Activated T-cell treated with anti-CD3 and anti-CD28 coated beads, Interleukin-2, amount 50 U/mL, for 4 hours (primary cell): ENCODE data around the gene CELF4. TPM values are rescaled to one million over a fixed set of nuclear protein-coding genes. Genes with fewer than 3 reads are reported as not detected.

Experiments
- ATAC-seq, 2 donors: fragments of 200-7000 bp; cut with Tn5 transposase; one replicate each; pipeline ENCODE4 v1.10.0; 2021
- DNase-seq: peaks from one replicate; pipeline ENCODE4 v3.0.0-alpha.2; 2020
- H3K27me3 Mint-ChIP-seq: one replicate; pipeline ENCODE4 v1.8.0; 2021; ENCODE audit warnings: low read depth, mixed read lengths
- H3K36me3 Mint-ChIP-seq: one replicate; pipeline ENCODE4 v1.8.0; 2022; ENCODE audit warnings: mixed read lengths; ENCODE audit not compliant: insufficient read depth
- H3K4me1 Mint-ChIP-seq: one replicate; pipeline ENCODE4 v1.8.0; 2021; ENCODE audit warnings: low read depth, mixed read lengths
- H3K4me3 Mint-ChIP-seq: one replicate; pipeline ENCODE4 v1.8.0; 2021; ENCODE audit warnings: mild to moderate bottlenecking, moderate library complexity, mixed read lengths
- H3K9me3 Mint-ChIP-seq: one replicate; pipeline ENCODE4 v1.8.0; 2021; ENCODE audit warnings: mixed read lengths
- total RNA-seq, 3 donors: library from RNA; stranded (reverse); gene quantifications; one replicate each; pipeline ENCODE4 v1.2.1, GENCODE V29; 2021

CELF4 gene
- total RNA-seq, 3 donors from 2014 or later = not detected

DNA sequence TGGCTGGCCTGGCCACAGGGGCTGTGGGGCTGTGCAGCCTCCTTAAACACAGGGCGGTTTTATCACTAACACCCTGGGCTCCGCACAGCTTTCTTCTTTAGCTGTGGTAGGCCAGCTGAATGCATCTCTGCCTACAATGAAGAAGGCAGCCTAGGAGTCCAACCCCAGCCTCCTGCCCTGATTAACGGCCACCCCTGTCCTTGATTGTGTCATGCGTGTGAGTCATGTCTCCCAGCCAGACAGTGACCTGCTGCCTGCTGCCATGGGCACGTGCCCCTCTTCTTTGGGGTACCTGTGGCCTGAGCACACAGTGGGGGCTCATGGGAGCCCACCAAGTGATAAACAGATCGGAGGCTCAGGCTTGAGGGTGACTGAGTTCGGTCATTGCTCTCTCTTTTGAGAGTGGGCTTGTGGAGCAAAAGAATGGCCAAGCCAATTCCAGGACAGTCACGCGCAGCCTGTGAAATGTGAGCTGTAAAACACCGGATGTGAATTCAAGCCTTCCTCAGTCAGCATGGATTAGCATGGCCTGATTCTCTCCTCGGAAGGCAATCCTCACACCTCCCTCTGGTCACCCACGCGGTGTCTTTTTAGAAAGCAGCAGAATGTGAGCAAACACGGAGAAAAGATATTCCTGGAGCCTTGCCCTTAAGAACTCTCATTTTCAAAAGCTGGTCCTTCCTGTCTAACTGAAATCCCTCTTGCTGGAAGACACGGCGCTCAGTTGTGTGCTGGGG lies 144.1 kb downstream of the CELF4 start:
- peaks cover 3% of the 10 kb centered on the region for H3K27me3 Mint-ChIP-seq
- H3K4me3 Mint-ChIP-seq = no peak overlapping the region
- DNase-seq (no peak), ATAC-seq (no peak)
- H3K9me3 Mint-ChIP-seq = no peaks in the 10 kb centered on the region
- H3K4me1 Mint-ChIP-seq = no peaks in the 10 kb centered on the region
- no peaks in the 10 kb centered on the region for H3K36me3 Mint-ChIP-seq

DNA sequence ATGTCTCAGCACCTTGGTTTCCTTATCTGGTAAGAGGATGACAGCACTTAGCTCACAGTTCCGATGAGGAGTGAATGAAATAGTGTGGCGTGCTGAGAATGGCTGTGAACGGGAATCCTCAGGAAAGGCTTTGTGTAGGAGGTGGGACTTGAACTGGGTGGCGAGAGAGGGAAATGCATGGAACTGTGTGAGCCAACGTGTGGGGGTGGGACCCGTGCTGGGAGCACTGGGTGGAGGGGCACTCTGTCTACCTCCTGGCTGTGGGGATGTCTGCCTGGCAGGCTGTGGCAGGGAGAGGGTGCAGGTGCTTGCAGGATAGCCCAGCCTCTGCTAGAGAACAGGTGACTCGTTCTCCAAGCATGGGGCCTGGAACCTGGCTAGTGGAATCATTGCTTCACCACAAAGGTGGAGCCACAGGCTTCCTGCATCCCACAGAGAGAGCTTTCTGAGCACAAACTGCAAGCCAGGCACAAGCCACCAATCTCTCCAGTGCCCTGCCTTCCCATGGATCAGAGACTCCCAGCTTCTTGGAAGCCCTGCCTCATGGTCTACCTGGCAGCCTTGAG lies 145.2 kb downstream of the CELF4 start:
- ATAC-seq (no peak), DNase-seq (no peak)
- H3K27me3 Mint-ChIP-seq = peaks cover 3% of the 10 kb centered on the region
- H3K36me3 Mint-ChIP-seq = no peaks in the 10 kb centered on the region
- no peaks in the 10 kb centered on the region for H3K9me3 Mint-ChIP-seq
- H3K4me1 Mint-ChIP-seq = no peaks in the 10 kb centered on the region
- H3K4me3 Mint-ChIP-seq = no peak overlapping the region

DNA sequence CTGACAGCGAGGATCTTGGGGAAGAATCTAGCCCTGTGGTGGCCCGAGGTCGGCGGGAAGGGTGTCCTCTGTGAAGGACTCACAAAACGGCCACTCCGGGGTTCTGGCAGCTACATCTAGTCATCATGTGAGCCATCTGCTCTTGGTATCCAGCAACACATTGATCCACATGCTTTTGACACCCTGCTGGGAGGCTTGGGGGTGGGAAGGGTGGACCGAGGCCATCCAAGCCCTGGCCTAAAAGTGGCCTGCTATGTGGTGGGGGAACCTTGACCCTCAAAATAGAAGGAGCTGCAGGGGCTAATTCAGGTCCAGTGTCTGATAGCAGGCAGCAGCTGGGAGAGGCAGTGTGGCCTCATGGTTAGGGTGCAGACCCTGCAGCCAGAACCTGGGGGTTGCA lies 145.7 kb downstream of the CELF4 start:
- no peak overlapping the region for H3K4me3 Mint-ChIP-seq
- H3K9me3 Mint-ChIP-seq = no peaks in the 10 kb centered on the region
- H3K36me3 Mint-ChIP-seq = no peaks in the 10 kb centered on the region
- DNase-seq (no peak), ATAC-seq (no peak)
- no peaks in the 10 kb centered on the region for H3K4me1 Mint-ChIP-seq
- H3K27me3 Mint-ChIP-seq = peaks cover 3% of the 10 kb centered on the region

DNA sequence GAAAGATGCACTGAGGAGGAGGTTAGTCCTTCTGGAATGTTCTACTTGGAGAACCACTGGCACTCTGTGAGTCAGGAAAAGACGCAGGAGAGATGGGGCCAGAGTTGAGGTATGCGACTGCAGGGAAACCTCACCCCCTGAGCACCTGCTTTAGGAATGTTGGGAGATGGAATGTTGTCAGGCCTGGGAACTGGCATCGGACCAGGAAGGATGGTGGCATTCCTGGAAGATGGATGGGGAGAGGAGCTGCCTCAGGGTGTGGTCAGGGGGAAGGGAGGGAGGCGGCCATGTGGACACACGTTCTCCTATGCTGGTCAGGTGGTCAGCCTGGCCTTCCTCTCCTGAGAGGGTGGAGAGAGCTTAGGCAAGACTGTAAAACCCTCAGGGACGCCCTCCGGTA lies 146.3 kb downstream of the CELF4 start:
- peaks cover 3% of the 10 kb centered on the region for H3K27me3 Mint-ChIP-seq
- H3K9me3 Mint-ChIP-seq = no peaks in the 10 kb centered on the region
- DNase-seq (no peak), ATAC-seq (no peak)
- no peaks in the 10 kb centered on the region for H3K36me3 Mint-ChIP-seq
- no peak overlapping the region for H3K4me3 Mint-ChIP-seq
- no peaks in the 10 kb centered on the region for H3K4me1 Mint-ChIP-seq

DNA sequence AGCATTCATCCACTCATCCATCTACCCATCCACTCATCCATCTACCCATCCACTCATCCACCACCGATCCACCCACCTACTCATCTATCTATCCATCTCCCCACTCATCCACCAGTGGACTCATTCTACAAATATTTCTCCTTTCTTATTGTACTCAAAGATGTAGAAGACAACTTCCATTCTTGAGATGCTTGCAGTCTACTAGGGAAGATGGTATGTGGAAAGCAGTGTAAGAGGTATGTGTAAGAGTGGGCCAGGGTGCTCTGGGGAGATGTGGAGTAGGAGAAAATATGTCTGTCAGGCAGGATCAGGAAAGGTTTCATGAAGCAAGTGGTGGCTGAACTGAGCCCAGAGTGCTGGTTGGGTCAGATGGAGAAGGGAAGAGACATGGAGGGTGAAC lies 150.8 kb downstream of the CELF4 start:
- no peaks in the 10 kb centered on the region for H3K9me3 Mint-ChIP-seq

DNA sequence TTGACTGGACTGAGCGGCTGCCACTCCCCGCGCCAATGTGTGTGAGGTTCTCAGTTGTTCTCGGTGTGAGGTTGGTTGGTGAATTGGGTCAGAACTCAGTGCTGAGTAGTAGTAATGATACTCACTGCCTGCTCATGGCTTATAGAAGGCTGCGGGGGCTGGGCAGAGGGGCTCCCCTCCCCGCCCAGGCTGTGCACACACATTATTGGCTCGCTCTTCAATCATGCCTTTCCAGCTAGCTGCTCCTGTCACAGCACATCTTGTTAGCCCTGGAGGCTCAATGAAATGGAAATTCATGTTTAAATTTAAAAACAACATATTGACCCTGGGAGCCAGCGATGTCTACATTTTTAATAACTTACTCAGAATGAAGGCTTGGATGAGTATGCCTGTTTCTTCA lies 152.8 kb downstream of the CELF4 start:
- Mint-ChIP-seq H3K36me3 (no peaks in the 10 kb centered on the region), H3K4me3 (no peak overlapping the region), H3K4me1 (no peaks in the 10 kb centered on the region), H3K9me3 (no peaks in the 10 kb centered on the region), H3K27me3 (no peaks in the 10 kb centered on the region)
- DNase-seq (no peak), ATAC-seq (no peak)

More for the DNA sequence above, 150.8 kb downstream of the CELF4 start:
- DNase-seq (no peak), ATAC-seq (no peak)
- Mint-ChIP-seq H3K4me1 (no peaks in the 10 kb centered on the region), H3K27me3 (peaks cover 3% of the 10 kb centered on the region), H3K4me3 (no peak overlapping the region), H3K36me3 (no peaks in the 10 kb centered on the region)

DNA sequence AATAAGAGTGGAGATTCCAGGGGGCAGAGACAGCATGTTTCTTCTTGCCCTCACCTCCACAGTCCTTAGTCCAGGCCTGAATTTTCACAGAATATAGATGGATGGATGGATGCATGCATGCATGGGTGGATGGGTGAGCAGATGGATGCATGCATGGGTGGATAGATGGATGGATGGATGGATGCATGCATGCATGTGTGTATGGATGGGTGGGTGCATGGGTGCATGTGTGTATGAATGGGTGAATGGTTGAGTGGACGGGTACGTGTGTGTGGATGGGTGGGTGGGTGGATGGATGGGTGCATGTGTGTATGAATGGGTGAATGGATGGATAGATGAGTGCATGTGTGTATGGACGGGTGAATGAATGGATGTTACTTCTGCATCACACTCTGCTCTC lies 153.3 kb downstream of the CELF4 start:
- Mint-ChIP-seq H3K27me3 (no peaks in the 10 kb centered on the region), H3K9me3 (no peaks in the 10 kb centered on the region), H3K36me3 (no peaks in the 10 kb centered on the region), H3K4me3 (no peak overlapping the region), H3K4me1 (no peaks in the 10 kb centered on the region)
- DNase-seq (no peak), ATAC-seq (no peak)

DNA sequence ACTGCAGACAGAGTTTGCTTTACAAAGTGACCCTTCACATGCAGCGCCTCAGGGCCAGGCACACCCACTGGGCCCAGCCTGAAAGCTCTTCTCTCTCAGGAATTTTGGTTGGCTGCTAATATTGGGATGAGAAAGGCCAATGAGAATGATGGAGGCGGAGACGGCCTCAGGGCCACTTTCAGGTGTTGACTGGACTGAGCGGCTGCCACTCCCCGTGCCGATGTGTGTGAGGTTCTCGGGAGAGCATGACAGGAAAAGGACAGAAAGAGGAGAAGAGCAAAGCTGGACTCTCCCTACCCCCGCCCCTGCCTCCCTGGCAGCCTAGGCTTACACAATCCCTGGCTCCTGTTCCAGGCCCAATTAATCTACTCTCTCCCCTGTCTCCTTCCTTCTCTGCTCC lies 155.7 kb downstream of the CELF4 start:
- Mint-ChIP-seq H3K36me3 (no peaks in the 10 kb centered on the region), H3K27me3 (no peaks in the 10 kb centered on the region), H3K9me3 (no peaks in the 10 kb centered on the region), H3K4me1 (no peaks in the 10 kb centered on the region), H3K4me3 (no peak overlapping the region)
- DNase-seq = no peak
- no peak for ATAC-seq

DNA sequence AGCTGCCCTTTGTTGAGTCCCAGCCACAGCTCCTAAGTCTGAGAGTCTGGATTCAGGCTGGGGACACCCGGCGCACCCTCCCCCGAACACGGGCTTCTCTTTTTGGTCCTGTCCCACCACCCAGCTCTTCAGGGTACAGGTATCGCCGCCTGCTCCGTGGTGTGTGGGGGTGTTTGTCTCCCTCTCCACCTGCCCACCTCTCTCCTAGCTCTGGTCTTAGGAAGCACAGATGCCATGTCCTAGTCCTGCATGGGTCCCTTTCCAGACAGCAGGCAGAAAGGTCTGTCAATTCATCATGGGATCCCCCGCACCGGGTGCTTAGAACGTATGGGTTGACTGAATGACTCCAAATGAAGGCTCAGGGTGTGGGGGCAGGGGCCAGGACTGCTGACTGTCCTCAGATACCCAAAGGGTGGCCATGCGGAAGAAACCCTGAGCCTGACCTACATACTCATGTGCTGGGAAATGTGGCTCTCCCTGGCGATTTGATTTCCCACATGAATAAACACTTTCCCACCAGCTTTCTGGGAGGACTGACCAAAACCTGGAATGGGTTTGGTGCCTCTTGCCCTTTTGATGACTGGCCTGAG lies 156.8 kb downstream of the CELF4 start:
- Mint-ChIP-seq H3K27me3 (no peaks in the 10 kb centered on the region), H3K36me3 (no peaks in the 10 kb centered on the region), H3K9me3 (no peaks in the 10 kb centered on the region), H3K4me3 (no peak overlapping the region), H3K4me1 (no peaks in the 10 kb centered on the region)
- no peak for ATAC-seq
- no peak for DNase-seq

DNA sequence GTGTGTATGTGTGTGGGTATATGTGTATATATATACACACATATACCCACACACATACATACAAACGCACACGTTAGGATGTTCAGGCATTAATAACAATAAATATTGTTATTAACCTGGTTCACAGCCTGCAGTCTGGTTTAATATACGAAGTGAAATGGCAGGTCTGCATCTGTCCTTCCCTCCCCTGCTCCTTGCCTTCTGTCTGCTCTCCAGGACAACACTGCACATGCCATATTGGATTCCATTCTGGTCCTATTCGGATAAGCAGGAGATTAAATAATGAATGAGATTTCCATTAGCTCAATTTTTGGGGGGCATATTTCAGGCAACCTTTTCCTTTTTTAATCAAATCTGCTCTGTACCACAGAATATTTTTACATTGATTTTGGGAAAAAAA lies 158.0 kb downstream of the CELF4 start:
- ATAC-seq = no peak
- Mint-ChIP-seq H3K9me3 (no peaks in the 10 kb centered on the region), H3K4me3 (no peak overlapping the region), H3K4me1 (no peaks in the 10 kb centered on the region), H3K27me3 (no peaks in the 10 kb centered on the region), H3K36me3 (no peaks in the 10 kb centered on the region)
- DNase-seq = no peak

DNA sequence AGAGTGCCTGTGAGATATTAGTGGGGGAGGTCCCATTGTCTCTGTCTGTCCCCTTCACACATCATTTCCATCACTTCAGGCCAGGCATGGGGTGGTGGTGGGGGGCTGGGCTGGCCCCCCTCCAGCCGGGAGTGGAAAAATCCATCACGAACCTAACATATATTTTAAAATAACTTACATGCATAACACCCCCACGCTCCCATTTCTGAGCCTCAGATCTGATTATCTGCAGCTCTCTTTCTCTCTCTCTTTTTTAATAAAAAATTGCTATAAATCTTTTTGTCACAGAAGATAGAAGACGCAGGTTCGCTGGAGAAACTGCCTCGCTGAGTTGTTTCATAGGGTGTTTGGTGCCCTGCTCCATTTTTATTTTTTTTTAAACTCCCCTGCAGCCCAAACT lies 159.8 kb downstream of the CELF4 start:
- H3K4me3 Mint-ChIP-seq = no peak overlapping the region
- H3K27me3 Mint-ChIP-seq = no peaks in the 10 kb centered on the region
- H3K36me3 Mint-ChIP-seq = no peaks in the 10 kb centered on the region
- H3K4me1 Mint-ChIP-seq = no peaks in the 10 kb centered on the region
- no peak for DNase-seq
- no peak for ATAC-seq
- H3K9me3 Mint-ChIP-seq = no peaks in the 10 kb centered on the region

DNA sequence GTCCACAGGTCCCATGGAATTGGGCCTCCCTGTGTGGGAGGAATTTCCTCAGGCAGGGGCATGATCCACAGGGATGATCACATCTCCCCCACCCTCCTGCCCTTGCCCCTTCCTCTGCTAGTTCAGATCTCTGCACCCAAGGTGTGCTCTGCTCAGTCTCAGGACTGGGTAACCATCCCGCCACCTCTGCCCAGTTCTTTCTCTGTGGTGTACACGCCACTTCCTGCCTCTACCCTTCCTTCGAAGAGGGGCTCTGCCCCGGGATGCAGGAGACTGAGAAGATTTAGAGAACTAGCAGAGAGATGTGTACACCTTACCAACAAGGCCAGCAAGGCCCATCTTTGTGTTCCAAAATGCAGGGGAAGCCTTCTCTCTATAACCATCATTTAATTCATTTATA lies 160.4 kb downstream of the CELF4 start:
- no peaks in the 10 kb centered on the region for H3K4me1 Mint-ChIP-seq
- ATAC-seq (no peak), DNase-seq (no peak)
- no peaks in the 10 kb centered on the region for H3K27me3 Mint-ChIP-seq
- no peaks in the 10 kb centered on the region for H3K36me3 Mint-ChIP-seq
- no peaks in the 10 kb centered on the region for H3K9me3 Mint-ChIP-seq
- no peak overlapping the region for H3K4me3 Mint-ChIP-seq

DNA sequence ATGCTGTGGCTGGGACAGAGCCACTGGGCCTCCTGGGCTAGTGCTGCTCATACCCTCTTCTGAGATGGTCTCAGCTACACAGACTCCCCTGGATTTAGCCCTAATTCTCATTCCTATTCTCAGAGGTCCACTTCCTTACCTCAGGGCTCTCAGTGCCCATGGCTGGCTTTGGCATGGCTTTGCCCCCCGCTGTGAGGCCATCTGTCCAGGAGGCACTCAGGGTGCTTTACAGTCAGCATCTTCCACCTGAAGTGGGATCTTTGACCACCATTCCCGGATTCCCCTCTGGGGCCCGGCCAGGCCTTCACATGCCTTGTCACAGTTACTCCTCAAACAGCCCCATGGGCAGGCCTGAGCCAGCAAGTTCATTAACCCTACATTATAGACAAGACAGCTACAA lies 161.8 kb downstream of the CELF4 start:
- Mint-ChIP-seq H3K36me3 (no peaks in the 10 kb centered on the region), H3K4me1 (no peaks in the 10 kb centered on the region), H3K4me3 (no peak overlapping the region), H3K9me3 (no peaks in the 10 kb centered on the region), H3K27me3 (no peaks in the 10 kb centered on the region)
- DNase-seq (no peak), ATAC-seq (no peak)

DNA sequence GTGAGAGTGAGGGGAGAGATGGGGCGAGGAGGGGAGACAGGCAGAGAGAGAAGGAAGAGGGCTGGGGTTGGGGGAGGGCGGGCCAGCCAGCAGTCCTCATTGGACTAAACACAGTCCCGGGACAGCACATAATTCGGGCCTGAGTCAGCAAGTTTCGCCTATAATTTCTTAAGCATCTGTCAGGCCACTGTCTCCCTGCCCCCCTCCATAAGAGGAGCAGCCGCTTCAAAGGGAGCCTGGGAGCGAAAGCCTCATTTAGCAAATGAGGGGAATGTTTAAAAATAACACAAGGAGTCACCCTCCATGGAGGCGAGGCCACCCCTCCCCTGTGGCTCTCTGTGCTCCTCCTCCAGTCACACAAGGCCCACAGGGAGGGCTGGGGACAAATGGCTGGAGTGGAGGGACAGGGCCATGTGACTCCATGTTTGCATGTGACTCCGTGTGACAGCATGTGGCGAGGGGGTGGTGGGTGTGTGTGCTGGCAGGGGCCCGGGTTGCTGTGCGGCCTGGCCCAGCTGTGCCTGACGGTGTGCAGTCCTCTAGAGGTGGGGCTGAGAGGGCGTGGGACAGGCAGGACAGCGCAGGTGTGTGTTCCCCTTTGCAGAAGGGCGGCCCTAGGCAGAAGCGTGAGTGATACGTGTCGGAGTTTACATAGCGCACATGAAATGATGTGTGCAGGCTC lies 162.4 kb downstream of the CELF4 start:
- no peak for DNase-seq
- ATAC-seq = no peak
- no peak overlapping the region for H3K4me3 Mint-ChIP-seq
- no peaks in the 10 kb centered on the region for H3K27me3 Mint-ChIP-seq
- H3K9me3 Mint-ChIP-seq = no peaks in the 10 kb centered on the region
- H3K4me1 Mint-ChIP-seq = no peaks in the 10 kb centered on the region
- H3K36me3 Mint-ChIP-seq = no peaks in the 10 kb centered on the region

DNA sequence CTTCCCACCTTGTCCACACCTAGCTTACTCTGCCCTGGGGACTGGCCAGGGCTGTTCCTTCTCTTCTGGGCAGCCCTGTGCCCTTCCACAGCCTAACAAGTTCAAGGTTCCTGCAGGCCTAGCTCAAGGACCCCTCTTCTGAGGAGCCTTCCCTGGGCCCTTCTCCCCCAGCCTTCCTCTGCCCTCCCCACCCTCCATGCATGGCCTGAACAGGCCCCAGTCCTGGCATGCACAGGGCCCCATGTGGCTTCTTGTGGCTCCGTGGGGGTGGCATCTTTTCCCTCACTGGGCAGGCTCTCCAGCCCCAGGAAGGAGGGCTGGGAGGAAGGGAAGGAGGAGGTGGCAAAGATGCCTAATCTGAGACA lies 162.9 kb downstream of the CELF4 start:
- H3K36me3 Mint-ChIP-seq = no peaks in the 10 kb centered on the region
- no peak for ATAC-seq
- H3K9me3 Mint-ChIP-seq = no peaks in the 10 kb centered on the region

More for the DNA sequence above, 162.9 kb downstream of the CELF4 start:
- Mint-ChIP-seq H3K4me1 (no peaks in the 10 kb centered on the region), H3K27me3 (no peaks in the 10 kb centered on the region), H3K4me3 (no peak overlapping the region)
- no peak for DNase-seq
